EL (cell line): Measurements from ENCODE around the gene RHO.
"Not testable (repeated sequence)": the region's sequence is repeated elsewhere in the genome, so short reads cannot be mapped to it uniquely, and the experiment has no call there.

Source experiments
- DNase-seq: peaks from one replicate; pipeline ENCODE4 v3.0.0-alpha.2; 2016

RHO gene

DNA sequence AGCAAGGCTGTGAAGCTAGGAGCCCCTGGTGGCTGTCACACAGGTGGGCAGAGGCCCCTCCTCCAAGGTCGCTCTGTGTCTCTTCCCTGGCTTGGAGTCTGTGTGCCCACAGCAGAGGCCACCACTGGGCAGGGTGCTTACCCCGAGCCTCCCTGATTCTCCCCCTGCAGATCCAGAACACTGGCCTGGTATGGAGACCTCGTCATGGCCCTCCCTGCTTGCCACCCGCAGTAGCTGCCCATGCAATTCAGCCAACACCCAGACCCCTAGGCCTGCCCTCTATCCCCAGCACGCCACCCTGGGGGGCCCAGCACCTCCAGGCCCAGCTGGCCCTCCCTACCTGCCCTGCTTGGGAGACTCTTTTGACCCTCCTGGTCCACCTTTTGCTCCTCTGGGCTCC, 5.5 kb upstream of the RHO start:
- no peak for DNase-seq

DNA sequence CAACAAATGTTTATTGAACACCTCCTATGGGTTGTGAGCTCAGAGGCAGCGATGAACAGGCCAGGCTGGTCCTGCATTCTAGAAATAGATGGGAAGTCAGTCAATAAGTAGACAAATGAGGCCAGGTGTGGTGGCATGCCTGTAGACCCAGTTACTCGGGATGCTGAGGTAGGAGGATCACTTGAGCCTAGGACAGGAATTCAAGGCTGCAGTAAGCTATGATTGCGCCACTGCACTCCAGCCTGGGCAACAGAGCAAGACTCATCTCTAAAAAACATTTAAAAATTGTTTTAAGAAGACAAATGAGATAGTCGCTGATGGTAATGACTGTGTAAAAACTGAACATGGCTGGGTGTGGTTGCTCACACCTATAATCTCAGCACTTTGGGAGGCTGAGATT, 4.4 kb upstream of the RHO start:
- no peak for DNase-seq

DNA sequence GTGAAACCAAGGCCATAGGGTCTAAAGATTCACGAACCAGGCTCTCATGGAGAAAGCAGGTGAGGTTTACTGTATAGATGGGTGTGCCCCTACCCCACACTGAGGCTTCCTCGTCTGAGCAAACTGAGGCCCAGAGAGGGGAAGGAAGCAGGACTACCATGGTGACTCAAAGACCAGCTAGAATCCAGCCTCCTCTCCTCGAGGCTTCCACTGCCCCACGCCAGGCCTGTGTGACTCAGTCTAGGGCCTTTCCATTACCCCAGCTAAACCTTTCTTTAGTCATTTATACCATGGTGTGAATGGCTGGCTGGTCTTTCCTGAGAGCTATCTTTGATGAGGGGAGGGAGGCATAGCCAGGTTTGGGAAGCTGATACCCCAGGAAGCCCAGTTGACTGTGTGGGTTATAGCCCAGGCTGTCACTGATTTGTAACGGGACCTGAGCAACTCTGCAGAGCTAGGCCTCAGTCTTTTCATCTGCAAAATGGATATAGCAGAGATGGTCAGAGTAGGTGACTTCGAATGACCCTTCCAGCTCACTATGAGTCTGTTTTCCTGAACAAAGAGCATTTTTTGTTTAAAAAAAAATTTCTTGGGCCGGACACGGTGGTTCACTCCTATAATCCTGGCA, 3.0 kb upstream of the RHO start:
- DNase-seq, result peak; percentile 45

DNA sequence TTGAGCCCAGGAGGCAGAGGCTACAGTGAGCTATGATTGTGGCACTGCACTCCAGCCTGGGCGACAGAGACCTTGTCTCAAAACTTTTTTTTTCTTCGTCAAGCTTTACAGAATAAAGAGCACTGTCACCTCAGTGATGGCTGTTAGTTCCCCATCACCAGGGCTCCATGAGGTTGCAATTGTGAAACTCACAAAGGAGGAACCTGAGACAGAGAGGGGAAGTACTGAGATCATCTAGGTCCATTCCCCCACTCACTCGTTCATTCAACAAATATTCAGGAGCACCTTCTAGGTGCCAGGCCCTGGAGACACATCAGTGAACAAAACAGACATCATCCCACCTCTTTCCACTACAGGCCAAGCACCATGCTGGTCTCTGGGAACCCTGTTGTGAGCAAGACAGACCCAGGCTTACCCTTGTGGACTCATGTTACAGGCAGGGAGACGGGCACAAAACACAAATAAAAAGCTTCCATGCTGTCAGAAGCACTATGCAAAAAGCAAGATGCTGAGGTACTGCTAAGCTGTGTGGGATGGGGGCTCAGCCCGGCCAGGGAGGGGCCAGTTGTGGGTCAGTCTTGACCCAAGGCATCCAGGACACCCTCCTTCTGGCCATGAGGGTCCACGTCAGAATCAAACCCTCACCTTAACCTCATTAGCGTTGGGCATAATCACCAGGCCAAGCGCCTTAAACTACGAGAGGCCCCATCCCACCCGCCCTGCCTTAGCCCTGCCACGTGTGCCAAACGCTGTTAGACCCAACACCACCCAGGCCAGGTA, 2.1 kb upstream of the RHO start:
- no peak for DNase-seq

DNA sequence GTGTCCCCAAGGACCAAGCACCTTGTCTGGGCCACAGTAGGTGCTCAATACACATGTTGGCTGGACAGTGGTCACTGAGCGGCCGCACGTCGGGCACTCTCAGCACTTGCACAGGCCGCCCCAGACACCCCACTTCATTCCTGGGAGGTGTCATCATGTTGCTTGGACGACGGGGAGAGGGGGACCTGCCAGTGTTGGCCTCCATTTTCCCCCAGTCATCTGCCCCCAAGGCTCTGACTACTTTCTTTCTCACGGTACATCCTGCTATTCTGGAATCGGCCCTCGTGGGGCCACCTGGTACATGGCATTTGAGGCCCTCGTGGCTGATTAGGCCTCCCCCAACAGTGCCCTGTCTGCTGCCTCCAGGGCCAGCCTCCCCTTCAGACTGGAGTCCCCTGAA, 1.2 kb upstream of the RHO start:
- no peak for DNase-seq

DNA sequence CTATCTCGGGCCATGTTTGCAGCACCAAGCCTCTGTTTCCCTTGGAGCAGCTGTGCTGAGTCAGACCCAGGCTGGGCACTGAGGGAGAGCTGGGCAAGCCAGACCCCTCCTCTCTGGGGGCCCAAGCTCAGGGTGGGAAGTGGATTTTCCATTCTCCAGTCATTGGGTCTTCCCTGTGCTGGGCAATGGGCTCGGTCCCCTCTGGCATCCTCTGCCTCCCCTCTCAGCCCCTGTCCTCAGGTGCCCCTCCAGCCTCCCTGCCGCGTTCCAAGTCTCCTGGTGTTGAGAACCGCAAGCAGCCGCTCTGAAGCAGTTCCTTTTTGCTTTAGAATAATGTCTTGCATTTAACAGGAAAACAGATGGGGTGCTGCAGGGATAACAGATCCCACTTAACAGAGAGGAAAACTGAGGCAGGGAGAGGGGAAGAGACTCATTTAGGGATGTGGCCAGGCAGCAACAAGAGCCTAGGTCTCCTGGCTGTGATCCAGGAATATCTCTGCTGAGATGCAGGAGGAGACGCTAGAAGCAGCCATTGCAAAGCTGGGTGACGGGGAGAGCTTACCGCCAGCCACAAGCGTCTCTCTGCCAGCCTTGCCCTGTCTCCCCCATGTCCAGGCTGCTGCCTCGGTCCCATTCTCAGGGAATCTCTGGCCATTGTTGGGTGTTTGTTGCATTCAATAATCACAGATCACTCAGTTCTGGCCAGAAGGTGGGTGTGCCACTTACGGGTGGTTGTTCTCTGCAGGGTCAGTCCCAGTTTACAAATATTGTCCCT, 1.2 kb downstream of the RHO start:
- no peak for DNase-seq

DNA sequence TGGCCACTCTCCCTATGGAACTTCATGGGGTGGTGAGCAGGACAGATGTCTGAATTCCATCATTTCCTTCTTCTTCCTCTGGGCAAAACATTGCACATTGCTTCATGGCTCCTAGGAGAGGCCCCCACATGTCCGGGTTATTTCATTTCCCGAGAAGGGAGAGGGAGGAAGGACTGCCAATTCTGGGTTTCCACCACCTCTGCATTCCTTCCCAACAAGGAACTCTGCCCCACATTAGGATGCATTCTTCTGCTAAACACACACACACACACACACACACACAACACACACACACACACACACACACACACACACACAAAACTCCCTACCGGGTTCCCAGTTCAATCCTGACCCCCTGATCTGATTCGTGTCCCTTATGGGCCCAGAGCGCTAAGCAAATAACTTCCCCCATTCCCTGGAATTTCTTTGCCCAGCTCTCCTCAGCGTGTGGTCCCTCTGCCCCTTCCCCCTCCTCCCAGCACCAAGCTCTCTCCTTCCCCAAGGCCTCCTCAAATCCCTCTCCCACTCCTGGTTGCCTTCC, 1.9 kb downstream of the RHO start:
- DNase-seq, result peak; percentile 34

DNA sequence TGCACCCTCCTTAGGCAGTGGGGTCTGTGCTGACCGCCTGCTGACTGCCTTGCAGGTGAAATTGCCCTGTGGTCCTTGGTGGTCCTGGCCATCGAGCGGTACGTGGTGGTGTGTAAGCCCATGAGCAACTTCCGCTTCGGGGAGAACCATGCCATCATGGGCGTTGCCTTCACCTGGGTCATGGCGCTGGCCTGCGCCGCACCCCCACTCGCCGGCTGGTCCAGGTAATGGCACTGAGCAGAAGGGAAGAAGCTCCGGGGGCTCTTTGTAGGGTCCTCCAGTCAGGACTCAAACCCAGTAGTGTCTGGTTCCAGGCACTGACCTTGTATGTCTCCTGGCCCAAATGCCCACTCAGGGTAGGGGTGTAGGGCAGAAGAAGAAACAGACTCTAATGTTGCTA, 2.4 kb downstream of the RHO start:
- no peak for DNase-seq

DNA sequence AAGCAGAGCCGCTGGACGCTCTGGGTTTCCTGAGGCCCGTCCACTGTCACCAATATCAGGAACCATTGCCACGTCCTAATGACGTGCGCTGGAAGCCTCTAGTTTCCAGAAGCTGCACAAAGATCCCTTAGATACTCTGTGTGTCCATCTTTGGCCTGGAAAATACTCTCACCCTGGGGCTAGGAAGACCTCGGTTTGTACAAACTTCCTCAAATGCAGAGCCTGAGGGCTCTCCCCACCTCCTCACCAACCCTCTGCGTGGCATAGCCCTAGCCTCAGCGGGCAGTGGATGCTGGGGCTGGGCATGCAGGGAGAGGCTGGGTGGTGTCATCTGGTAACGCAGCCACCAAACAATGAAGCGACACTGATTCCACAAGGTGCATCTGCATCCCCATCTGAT, 3.3 kb downstream of the RHO start:
- DNase-seq, result no peak

DNA sequence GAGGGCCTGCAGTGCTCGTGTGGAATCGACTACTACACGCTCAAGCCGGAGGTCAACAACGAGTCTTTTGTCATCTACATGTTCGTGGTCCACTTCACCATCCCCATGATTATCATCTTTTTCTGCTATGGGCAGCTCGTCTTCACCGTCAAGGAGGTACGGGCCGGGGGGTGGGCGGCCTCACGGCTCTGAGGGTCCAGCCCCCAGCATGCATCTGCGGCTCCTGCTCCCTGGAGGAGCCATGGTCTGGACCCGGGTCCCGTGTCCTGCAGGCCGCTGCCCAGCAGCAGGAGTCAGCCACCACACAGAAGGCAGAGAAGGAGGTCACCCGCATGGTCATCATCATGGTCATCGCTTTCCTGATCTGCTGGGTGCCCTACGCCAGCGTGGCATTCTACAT, 3.8 kb downstream of the RHO start:
- DNase-seq, result no peak

DNA sequence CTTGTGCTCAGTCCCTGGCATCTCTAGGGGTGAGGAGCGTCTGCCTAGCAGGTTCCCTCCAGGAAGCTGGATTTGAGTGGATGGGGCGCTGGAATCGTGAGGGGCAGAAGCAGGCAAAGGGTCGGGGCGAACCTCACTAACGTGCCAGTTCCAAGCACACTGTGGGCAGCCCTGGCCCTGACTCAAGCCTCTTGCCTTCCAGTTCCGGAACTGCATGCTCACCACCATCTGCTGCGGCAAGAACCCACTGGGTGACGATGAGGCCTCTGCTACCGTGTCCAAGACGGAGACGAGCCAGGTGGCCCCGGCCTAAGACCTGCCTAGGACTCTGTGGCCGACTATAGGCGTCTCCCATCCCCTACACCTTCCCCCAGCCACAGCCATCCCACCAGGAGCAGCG, 5.0 kb downstream of the RHO start:
- no peak for DNase-seq

DNA sequence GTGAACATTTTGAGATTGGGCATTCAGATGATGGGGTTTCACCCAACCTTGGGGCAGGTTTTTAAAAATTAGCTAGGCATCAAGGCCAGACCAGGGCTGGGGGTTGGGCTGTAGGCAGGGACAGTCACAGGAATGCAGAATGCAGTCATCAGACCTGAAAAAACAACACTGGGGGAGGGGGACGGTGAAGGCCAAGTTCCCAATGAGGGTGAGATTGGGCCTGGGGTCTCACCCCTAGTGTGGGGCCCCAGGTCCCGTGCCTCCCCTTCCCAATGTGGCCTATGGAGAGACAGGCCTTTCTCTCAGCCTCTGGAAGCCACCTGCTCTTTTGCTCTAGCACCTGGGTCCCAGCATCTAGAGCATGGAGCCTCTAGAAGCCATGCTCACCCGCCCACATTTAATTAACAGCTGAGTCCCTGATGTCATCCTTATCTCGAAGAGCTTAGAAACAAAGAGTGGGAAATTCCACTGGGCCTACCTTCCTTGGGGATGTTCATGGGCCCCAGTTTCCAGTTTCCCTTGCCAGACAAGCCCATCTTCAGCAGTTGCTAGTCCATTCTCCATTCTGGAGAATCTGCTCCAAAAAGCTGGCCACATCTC, 6.1 kb downstream of the RHO start:
- DNase-seq, result no peak

DNA sequence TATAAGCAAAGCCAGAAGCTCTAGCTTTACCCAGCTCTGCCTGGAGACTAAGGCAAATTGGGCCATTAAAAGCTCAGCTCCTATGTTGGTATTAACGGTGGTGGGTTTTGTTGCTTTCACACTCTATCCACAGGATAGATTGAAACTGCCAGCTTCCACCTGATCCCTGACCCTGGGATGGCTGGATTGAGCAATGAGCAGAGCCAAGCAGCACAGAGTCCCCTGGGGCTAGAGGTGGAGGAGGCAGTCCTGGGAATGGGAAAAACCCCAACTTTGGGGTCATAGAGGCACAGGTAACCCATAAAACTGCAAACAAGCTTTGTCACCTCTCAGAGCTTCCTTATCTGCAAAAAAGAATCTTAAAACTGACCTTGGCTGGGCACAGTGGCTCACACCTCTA, 6.6 kb downstream of the RHO start:
- no peak for DNase-seq

DNA sequence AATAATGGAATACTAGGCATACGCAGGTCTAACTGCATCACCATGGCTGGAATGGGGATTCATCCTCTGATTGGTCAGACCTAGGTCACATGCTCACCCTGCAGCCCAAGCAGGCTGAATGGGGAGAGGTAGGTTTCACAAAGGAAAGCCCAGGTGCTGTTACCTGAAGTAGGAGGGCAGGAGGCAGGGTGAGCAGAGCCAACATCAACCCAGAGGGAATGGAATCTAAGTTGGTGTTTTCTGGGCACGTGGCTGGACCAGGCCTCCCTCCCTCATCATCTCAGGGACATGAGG, 7.9 kb downstream of the RHO start:
- no peak for DNase-seq

DNA sequence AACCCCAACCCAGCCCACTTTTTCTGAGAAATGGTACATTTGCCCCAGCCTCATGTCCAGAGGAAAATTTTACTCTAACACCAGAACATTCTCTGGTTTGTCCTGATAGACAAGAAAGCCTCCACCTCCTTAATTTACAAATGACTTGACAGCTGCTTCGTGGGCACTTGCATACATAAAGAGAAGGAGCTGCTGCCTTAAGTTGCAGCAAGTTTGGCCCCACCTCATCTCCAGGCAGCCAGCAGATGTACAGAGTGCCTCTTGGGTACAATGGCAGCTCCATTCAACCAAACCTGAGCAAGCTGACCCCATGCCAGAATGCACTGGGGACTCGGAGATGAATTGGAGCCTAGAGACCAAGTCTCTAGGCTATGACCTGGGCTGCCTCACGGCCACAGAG, 8.4 kb downstream of the RHO start:
- no peak for DNase-seq

DNA sequence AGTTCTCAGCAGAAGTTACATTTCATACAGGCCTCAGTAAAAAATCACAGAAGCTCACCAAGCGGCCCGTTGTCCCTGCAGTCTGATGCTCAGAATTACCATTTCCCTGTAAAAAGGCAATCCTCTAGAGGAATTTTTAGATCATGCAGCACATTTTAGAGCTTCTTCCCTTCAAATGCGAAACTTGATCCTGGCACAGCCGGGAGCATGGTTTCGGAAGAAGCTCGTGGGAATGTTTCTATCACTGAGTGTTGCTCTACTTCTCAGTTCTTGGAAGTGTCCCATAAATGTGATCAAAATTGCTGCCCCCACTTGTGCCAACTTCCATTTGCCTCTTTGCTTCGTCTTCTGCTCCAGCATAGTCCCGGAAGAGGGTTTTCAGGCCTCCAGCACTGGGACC, 10.8 kb downstream of the RHO start:
- DNase-seq, result no peak

DNA sequence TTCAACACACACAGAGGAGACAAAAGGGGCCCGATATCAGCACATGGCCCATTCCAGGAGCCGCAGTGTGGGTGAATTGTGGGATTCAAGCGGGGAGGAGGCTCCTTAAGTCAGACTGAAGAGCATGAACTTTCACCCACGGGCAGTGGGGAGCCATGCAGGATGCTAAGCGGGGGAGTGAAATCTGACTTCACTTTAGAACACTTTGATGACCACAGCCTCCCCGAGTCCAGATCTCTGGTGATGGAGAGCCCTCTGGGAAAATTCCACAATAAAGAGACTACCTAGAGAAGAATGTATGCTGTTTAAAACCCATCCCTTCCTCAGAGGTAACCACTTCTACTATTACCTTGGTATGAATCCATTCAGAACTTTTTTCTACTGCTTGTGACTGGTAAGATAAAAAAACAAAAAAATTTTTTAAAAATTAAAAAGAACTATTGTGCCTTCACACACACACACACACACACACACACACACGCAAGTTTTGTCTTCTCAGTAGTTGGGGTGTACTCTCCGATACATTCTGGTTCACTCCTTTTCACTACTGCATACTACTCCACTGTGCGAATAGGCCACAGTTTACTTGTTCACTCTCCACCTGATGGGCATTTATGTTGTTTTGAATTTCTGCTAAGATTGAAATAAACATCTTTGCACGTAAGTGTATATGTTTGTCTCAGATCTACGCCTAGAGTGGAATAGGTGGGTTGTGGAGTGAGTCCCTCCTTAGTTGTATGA, 12.5 kb downstream of the RHO start:
- DNase-seq, result no peak

DNA sequence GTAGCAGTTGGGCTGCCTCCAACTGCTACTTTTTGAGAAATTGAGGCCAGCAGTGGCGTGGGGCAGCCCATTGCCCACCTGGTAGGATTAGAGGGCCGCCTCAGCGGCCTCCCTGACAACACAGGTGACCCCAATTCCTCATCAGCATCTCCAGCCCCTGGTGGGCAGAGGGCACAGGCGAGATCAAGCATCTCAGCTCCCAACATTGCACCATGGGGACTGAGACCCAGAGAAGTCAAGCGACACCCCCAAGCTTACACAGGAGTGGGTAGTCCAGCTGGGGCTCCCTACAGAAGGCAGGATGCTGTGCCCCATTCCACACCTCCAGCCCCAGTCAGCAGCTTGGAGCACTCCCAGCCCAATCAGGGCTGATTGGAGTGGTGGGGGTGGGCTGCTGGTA, 14.3 kb downstream of the RHO start:
- DNase-seq, result no peak

DNA sequence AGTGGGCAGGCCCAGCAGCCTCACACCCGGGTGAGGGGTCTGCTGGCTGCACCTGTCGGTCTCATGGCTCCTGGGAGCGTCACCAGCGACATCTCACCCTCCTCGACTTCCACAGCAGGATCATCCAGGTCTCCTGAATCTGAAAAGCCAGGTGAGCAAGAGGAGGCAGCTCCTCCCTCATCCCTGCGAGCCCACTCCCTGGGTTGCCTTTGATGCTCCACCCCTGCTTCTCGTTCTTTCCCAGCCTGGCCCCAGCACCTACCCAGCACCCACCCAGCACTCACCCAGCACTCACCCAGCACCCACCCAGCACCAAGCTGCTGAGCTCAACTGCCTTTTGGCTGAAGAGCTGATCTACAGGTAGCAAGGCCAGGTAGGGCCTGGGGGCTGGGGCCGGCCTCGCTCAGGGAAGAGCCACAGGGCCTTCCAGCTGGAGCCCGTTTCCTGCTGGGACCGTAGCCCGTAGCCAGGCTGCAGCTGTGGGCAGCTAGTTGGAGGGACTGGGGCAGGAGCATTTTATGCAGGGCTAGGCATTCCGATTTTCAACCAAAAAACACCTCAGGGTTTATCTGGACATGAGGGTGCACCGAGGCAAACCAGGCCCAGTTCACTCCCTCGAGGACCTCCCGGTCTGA, 14.8 kb downstream of the RHO start, which contains the start of gene H1-8:
Gene H1-8 (plus strand): TSS at position 20 of the 635 bp plus-strand sequence. CDS start 44 bp downstream, at position 64.
- no peak for DNase-seq

DNA sequence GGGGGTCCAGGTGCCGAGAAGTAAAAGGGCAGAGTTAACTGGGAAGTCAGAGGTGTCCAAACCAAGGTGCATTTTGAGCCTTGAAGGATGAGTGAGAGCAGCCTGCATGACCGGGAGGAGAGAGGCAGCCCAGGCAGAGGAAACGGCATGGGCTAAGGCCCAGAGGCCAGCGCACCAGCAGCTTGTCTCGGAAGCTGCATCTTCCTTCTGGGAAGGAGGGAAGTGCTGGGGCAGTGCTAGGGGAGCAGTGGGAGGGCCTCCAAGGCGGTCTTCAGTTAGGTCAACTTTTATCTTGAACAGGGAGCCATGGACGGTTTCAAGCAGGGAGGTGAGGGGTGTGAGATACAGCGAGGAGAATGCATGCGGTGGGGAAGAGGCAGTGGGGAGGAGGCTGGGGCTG, 15.6 kb downstream of the RHO start:
- no peak for DNase-seq

DNA sequence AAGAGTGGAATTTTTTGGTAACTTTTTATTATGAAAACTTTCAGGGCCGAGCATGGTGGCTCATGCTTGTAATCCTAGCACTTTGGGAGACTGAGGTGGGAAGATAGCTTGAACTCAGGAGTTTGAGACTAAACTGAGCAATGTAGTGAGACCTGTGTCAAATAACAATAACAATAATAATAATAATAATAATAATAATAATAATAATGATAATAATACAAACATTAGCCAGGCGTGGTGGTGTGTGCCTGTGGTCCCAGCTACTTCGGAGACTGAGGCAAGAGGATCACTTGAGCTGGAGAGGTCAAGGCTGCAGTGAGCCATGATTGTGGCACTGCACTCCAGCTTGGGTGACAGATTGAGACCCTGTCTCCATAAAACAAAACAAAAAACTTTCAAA, 17.5 kb downstream of the RHO start:
- DNase-seq, result not testable (repeated sequence)

DNA sequence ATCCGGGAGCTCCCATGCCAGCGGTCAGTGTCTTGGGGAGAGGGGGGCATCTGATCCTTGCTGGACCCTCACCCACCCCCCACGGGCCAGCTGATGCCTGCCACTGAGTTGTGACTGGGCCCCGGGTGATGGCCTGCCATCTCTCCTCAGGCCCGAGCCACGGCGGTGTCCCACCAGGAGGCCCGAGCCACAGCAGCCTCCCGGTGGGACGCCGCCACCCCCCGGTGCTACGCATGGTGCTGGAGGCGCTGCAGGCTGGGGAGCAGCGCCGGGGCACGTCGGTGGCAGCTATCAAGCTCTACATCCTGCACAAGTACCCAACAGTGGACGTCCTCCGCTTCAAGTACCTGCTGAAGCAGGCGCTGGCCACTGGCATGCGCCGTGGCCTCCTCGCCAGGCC, 18.8 kb downstream of the RHO start:
- DNase-seq, result no peak
